Measurements from ENCODE around the gene NUDT8. TPM values are rescaled to one million over a fixed set of nuclear protein-coding genes. Genes with fewer than 3 reads are reported as not detected.

Gene NUDT8
- total RNA-seq, 6 experiments from 2014 or later = 12.7 to 31.4 (median 18.3) TPM

DNA sequence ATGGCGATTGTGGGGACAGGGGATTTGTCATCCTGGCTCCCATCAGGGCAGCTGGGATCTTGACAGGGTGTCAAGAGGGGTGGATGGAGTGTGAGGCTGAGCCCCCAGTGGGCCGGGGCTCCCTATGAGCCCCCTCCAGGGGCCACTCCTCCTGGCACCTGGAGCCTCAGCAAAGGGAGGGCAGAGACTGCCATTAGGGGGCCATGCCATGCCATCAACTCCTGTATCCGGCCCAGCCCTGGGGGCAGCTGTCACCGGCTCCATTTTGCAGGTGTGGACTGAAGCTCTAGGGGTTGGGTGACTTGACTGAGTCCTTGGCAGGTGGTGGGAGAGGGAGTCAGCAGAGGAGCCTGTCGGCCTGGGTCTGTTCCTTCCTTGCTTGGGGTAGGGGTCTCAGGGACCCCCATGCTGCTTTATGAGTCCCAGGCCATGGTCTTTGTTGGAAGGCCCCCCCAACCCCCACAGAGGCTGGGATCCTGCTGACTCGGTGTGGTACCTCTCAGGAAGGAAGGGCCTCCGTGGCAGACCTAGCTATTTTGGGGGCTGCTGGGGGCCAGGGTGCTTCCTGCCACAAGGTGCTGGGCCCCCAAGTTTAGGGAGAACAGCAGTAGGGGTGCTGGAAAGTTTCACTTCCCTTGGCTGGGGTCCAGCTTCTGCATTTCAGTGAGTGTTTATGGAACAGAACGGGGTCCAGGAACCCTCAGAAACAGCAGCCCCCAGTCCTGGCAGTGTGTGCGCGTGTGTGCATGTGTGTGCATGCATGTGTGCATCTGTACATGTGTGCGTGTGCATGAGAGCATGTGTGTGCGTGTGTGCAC lies 19.3 kb upstream of the NUDT8 start:
- no peak for ATAC-seq
- no peaks in the 10 kb centered on the region for H3K9me3 ChIP-seq
- no peak overlapping the region for H3K4me3 ChIP-seq
- no peak overlapping the region for H3K27ac ChIP-seq
- 64% methylated on average over 3 of the region's 12 CpGs for WGBS (ENCODE audit: insufficient coverage, low coverage, low lambda C conversion rate, missing lambda C conversion rate)
- TF ChIP-seq, protein P1, sequence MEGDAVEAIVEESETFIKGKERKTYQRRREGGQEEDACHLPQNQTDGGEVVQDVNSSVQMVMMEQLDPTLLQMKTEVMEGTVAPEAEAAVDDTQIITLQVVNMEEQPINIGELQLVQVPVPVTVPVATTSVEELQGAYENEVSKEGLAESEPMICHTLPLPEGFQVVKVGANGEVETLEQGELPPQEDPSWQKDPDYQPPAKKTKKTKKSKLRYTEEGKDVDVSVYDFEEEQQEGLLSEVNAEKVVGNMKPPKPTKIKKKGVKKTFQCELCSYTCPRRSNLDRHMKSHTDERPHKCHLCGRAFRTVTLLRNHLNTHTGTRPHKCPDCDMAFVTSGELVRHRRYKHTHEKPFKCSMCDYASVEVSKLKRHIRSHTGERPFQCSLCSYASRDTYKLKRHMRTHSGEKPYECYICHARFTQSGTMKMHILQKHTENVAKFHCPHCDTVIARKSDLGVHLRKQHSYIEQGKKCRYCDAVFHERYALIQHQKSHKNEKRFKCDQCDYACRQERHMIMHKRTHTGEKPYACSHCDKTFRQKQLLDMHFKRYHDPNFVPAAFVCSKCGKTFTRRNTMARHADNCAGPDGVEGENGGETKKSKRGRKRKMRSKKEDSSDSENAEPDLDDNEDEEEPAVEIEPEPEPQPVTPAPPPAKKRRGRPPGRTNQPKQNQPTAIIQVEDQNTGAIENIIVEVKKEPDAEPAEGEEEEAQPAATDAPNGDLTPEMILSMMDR (IDR thresholded peaks at IDR 0.05) = no peak
- no peak for TF ChIP-seq POLR2A (IDR thresholded peaks at IDR 0.05)
- no peaks in the 10 kb centered on the region for H3K36me3 ChIP-seq
- no peaks in the 10 kb centered on the region for H3K27me3 ChIP-seq
- DNase-seq = no peak
- intact Hi-C loops (cut with DNase I) = no loop called here
- no peaks in the 10 kb centered on the region for H3K4me1 ChIP-seq

DNA sequence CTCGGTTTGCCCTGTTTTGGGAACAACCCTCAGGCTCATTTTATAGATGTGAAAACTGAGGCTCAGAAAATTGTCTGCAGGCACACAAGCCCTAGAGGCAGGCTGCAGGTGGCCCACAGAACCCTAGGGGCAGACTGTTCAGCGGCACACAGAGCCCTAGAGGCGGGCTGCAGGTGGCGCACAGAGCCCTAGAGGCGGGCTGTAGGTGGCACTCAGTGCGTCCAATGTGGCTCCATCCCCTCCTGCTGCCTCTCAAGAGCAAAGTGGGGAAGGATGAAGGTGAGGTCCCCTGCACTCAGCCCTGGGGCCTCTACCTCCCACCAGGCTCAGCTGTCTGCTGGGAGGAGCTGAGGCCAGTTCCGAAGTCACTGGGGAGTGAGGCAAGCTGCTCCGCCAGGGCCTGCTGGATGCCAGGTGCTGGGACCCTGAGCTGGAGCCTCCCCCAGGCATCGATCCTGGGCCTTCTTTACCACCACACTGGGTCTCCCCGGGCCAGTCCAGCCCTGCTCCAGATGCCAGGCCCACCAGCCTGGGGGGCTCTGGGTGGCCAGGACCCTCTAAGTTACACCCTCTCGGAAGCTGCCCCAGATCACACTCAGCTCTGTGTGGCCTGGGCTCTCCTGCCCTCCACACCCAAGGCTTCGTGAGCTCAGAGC lies 18.5 kb upstream of the NUDT8 start:
- Histone ChIP-seq H3K4me1 (no peaks in the 10 kb centered on the region), H3K27ac (no peak overlapping the region)

DNA sequence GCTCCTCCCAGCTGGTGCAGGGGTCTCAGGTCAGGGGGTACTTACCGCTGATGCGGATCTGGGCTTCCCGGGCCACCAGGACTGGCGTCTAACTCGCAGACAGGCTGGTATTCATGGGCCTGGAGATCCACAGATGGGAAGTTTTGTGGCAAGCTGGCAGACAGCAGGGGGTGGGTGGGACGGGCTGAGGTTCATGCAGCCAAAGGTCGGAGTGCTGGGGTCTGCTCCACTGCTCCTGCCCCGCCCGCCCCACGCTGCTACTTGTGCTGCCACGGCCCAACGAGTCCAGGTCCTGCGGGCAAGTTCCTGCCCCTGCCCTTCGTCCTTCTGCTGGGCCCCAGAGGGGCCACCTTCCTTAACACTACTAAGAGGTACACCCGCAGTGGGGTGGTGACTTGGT lies 17.7 kb upstream of the NUDT8 start:
- H3K27ac ChIP-seq = no peak overlapping the region
- intact Hi-C loops (cut with DNase I) = no loop called here
- ATAC-seq = no peak
- H3K4me1 ChIP-seq = no peaks in the 10 kb centered on the region
- 80% methylated on average over 1 of the region's 15 CpGs for WGBS (ENCODE audit: insufficient coverage, low coverage, low lambda C conversion rate, missing lambda C conversion rate)
- no peaks in the 10 kb centered on the region for H3K36me3 ChIP-seq
- no peak overlapping the region for H3K4me3 ChIP-seq
- no peaks in the 10 kb centered on the region for H3K9me3 ChIP-seq
- TF ChIP-seq, protein P1 (IDR thresholded peaks at IDR 0.05) = no peak
- TF ChIP-seq POLR2A (IDR thresholded peaks at IDR 0.05) = no peak
- no peaks in the 10 kb centered on the region for H3K27me3 ChIP-seq
- DNase-seq = no peak

More for the DNA sequence above, 18.5 kb upstream of the NUDT8 start:
- peak in 2 of 4 donors; percentile 5 to 18 for ATAC-seq
- WGBS (ENCODE audit: insufficient coverage, low coverage, low lambda C conversion rate, missing lambda C conversion rate) = 56% methylated on average over 1 of the region's 12 CpGs
- Histone ChIP-seq H3K27me3 (no peaks in the 10 kb centered on the region), H3K36me3 (no peaks in the 10 kb centered on the region), H3K9me3 (no peaks in the 10 kb centered on the region), H3K4me3 (no peak overlapping the region)
- peak in 1 of 3 donors; percentile 14 for DNase-seq
- intact Hi-C loops (cut with DNase I) = no loop called here
- TF ChIP-seq, protein P1 (IDR thresholded peaks at IDR 0.05) = no peak
- TF ChIP-seq POLR2A (IDR thresholded peaks at IDR 0.05) = no peak

DNA sequence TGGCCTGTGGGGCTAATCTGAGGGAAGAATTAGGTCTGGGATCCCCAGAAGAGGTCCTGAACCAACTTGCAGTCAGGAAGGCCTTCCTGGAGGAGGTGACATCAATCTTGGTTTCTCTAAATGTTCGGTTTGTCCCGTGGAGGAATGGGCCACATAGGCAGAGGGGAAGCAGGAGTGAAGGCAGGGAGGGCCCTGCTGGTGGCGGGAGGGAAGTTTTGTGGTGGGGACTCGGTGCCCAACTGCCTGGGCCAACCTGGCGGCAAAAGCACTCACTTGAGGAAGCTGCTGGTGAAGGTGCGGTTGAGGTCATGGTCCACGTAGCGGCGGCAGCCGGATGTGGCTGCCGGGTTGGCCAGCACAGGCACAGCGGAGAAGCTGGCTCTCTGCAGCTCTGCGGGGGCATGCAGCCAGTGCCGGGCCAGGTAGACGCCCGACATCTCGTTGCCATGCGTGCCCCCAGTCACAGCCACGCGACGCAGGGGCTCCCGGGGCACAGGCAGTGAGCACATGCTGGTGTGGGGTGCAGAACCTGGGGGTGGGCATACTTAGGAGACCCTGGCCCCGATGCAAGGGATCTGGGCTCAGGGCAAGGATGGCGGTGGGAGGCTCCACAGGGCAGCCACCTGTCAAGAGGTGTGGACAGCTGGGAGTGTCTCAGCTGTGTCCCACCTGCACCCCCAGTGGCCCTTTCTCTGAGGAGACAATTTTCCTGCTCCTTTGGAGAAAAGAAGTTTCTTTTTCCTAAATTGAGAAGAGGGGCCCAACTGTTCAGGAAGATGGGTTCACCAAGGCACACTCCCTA lies 17.0 kb upstream of the NUDT8 start:
- ATAC-seq (no peak), DNase-seq (no peak)
- H3K27me3 ChIP-seq = no peaks in the 10 kb centered on the region
- H3K27ac ChIP-seq = no peak overlapping the region
- TF ChIP-seq, protein P1 (IDR thresholded peaks at IDR 0.05) = no peak
- TF ChIP-seq POLR2A (IDR thresholded peaks at IDR 0.05) = no peak
- intact Hi-C loops (cut with DNase I) = no loop called here
- H3K4me3 ChIP-seq = no peak overlapping the region
- H3K9me3 ChIP-seq = no peaks in the 10 kb centered on the region
- H3K4me1 ChIP-seq = no peaks in the 10 kb centered on the region
- WGBS (ENCODE audit: insufficient coverage, low coverage, low lambda C conversion rate, missing lambda C conversion rate) = 83% methylated on average over 2 of the region's 24 CpGs
- H3K36me3 ChIP-seq = no peaks in the 10 kb centered on the region
